Right renal cortex interstitium (tissue), 3 donors: ENCODE results near the gene PTGES3L. TPM values are rescaled to one million over a fixed set of nuclear protein-coding genes. Genes with fewer than 3 reads are reported as not detected.
"Not testable (repeated sequence)": the region's sequence is repeated elsewhere in the genome, so short reads cannot be mapped to it uniquely, and the experiment has no call there.

Experiments used
- DNase-seq, 3 donors: peaks; one replicate each; pipeline ENCODE4 v3.0.0-alpha.2; 2013; ENCODE audit warnings: low read depth in 3 of 3, low spot score in 2 of 3
- polyA plus RNA-seq, 3 donors: library from polyadenylated mRNA; unstranded; fragments of 120-200 nt; gene quantifications; one replicate each; pipeline ENCODE4 v1.2.1, GENCODE V29; 2013; ENCODE audit not compliant: insufficient read length in 3 of 3

Gene PTGES3L
- polyA plus RNA-seq, 3 donors: 1.8 to 2.3 (median 1.9) TPM

- no peak for DNase-seq
These were observed 35.0 kb upstream of the PTGES3L start for GRCh38 chr17:43014649-43015542.

GRCh38 chr17:43014020-43014648 lies 34.3 kb upstream of the PTGES3L start:
- no peak for DNase-seq

- no peak for DNase-seq
These were observed 33.4 kb upstream of the PTGES3L start for GRCh38 chr17:43013296-43013695.

GRCh38 chr17:43011728-43012472 lies 32.0 kb upstream of the PTGES3L start:
- DNase-seq: no peak

GRCh38 chr17:43010667-43011308 lies 30.9 kb upstream of the PTGES3L start:
- no peak for DNase-seq

GRCh38 chr17:43006639-43007551 lies 27.0 kb upstream of the PTGES3L start, which contains the start of gene IFI35:
Gene IFI35, plus strand, starts transcription at chr17:43006784. Its CDS starts 164 bp downstream, at chr17:43006948.
- peak in 1 of 3 donors; percentile 39 for DNase-seq

GRCh38 chr17:43003542-43004172 lies 23.8 kb upstream of the PTGES3L start:
- no peak for DNase-seq

GRCh38 chr17:43000894-43001293 lies 21.0 kb upstream of the PTGES3L start:
- DNase-seq: not testable (repeated sequence)

GRCh38 chr17:42999003-42999525 lies 19.2 kb upstream of the PTGES3L start:
- no peak for DNase-seq

GRCh38 chr17:42997984-42998938 lies 18.4 kb upstream of the PTGES3L start, which contains the start of gene RPL27:
Gene RPL27, plus strand, starts transcription at chr17:42998419. Its CDS starts 332 bp downstream, at chr17:42998751.
- DNase-seq: peak; percentile 99 to 100 (median 100)

- DNase-seq: no peak
These were observed 17.6 kb upstream of the PTGES3L start for GRCh38 chr17:42997390-42997983.

- DNase-seq: not testable (repeated sequence)
These were observed 14.0 kb upstream of the PTGES3L start for GRCh38 chr17:42993913-42994312.

GRCh38 chr17:42992872-42993271 lies 13.0 kb upstream of the PTGES3L start:
- DNase-seq: no peak

GRCh38 chr17:42991471-42991870 lies 11.6 kb upstream of the PTGES3L start:
- no peak for DNase-seq

GRCh38 chr17:42989726-42990652 lies 10.1 kb upstream of the PTGES3L start:
- no peak for DNase-seq

GRCh38 chr17:42989141-42989540 lies 9.3 kb upstream of the PTGES3L start:
- DNase-seq: no peak
